H1 (cell line): ENCODE results near the gene EBPL. TPM values are rescaled to one million over a fixed set of nuclear protein-coding genes. Genes with fewer than 3 reads are reported as not detected.

Experiments
- CTCF ChIA-PET: fragments of 300-600 bp; sonication (Branson Sonifier 250); formaldehyde crosslinking; loops from one replicate; lab custom pipeline; 2021; ENCODE audit not compliant: partially characterized antibody; lab: Charles Lee
- POLR2A ChIA-PET: fragments of 300-600 bp; sonication (Branson Sonifier 250); formaldehyde crosslinking; loops from one replicate; lab custom pipeline; 2021; ENCODE audit warnings: inconsistent platforms; ENCODE audit not compliant: partially characterized antibody; lab: Charles Lee
- DNase-seq, 2 experiments: peaks; one replicate each; pipeline versions ENCODE4 v3.0.0 to v3.0.0-alpha.2; 2010 to 2022; ENCODE audit warnings: low spot score in 2 of 2, low read depth in 1 of 2, mixed read lengths in 1 of 2
- FAIRE-seq: peaks from 2 replicates; lab custom pipeline; 2011; peaks lifted over from hg19 to GRCh38; lab: Jason Lieb, UNC
- H2AFZ ChIP-seq: 2 replicates; pipeline ENCODE4 v1.8.1; 2012; ENCODE audit warnings: low read length, inconsistent platforms
- H2AK5ac ChIP-seq: 2 replicates; pipeline ENCODE4 v1.6.1; 2013; ENCODE audit warnings: low read depth, low read length
- H2BK120ac ChIP-seq: replicated peaks from 2 replicates; pipeline ENCODE3; 2013; ENCODE audit warnings: low read depth, low read length, inconsistent platforms
- H2BK12ac ChIP-seq: 2 replicates; pipeline ENCODE4 v1.6.1; 2013; ENCODE audit warnings: low read depth, low read length
- H2BK15ac ChIP-seq: 2 replicates; pipeline ENCODE4 v1.6.1; 2013; ENCODE audit warnings: low read length
- H2BK20ac ChIP-seq: 2 replicates; pipeline ENCODE4 v1.6.1; 2013; ENCODE audit warnings: low read length
- H2BK5ac ChIP-seq: 2 replicates; pipeline ENCODE4 v1.6.1; 2013; ENCODE audit warnings: low read depth, low read length
- H3K14ac ChIP-seq: 2 replicates; pipeline ENCODE4 v1.6.1; 2013; ENCODE audit warnings: inconsistent platforms; ENCODE audit not compliant: insufficient read length
- H3K18ac ChIP-seq: 2 replicates; pipeline ENCODE4 v1.6.1; 2013; ENCODE audit warnings: low read length; ENCODE audit errors: extremely low read depth
- H3K23ac ChIP-seq: 2 replicates; pipeline ENCODE4 v1.6.1; 2013; ENCODE audit warnings: inconsistent platforms; ENCODE audit not compliant: insufficient read length
- H3K23me2 ChIP-seq: 2 replicates; pipeline ENCODE4 v1.6.1; 2013; ENCODE audit warnings: low read depth, low read length
- H3K27ac ChIP-seq: 2 replicates; pipeline ENCODE4 v1.6.1; 2011; ENCODE audit warnings: low read depth, low read length, inconsistent platforms
- H3K27me3 ChIP-seq, 4 experiments: replicated peaks in 1 of 4; 1 replicate in 1 of 4; 2 replicates in 3 of 4; pipeline versions ENCODE4 v1.6.1 to v1.8.1; 2011 to 2013; ENCODE audit warnings: low read length in 3 of 4, mild to moderate bottlenecking in 3 of 4, inconsistent platforms in 2 of 4, mixed read lengths in 2 of 4, moderate library complexity in 1 of 4; ENCODE audit not compliant: control insufficient read depth in 3 of 4, insufficient read depth in 3 of 4; ENCODE audit errors: extremely low read depth in 1 of 4
- H3K36me3 ChIP-seq, 4 experiments: 2 replicates each; pipeline versions ENCODE4 v1.6.1 to v1.8.1; 2011 to 2013; ENCODE audit warnings: mild to moderate bottlenecking in 4 of 4, low read length in 3 of 4, moderate library complexity in 2 of 4, control low read depth in 1 of 4, inconsistent platforms in 1 of 4; ENCODE audit not compliant: insufficient read depth in 4 of 4, control insufficient read depth in 2 of 4
- H3K4ac ChIP-seq: replicated peaks from 2 replicates; pipeline ENCODE3; 2013; ENCODE audit warnings: low read length, low read depth, mixed read lengths, inconsistent platforms; ENCODE audit not compliant: insufficient read length
- H3K4me1 ChIP-seq, 4 experiments: replicated peaks in 1 of 4; 1 replicate in 1 of 4; 2 replicates in 3 of 4; pipeline versions ENCODE4 v1.6.1 to v1.8.1; 2011 to 2013; ENCODE audit warnings: low read length in 3 of 4, inconsistent platforms in 2 of 4, mixed read lengths in 1 of 4; ENCODE audit not compliant: insufficient read depth in 4 of 4, control insufficient read depth in 3 of 4
- H3K4me2 ChIP-seq, 2 experiments: 2 replicates each; pipeline versions ENCODE4 v1.6.1 to v1.8.1; 2011 to 2013; ENCODE audit warnings: low read depth in 2 of 2, low read length in 2 of 2, control low read depth in 1 of 2, inconsistent platforms in 1 of 2, mild to moderate bottlenecking in 1 of 2; ENCODE audit not compliant: insufficient read depth in 1 of 2
- H3K4me3 ChIP-seq, 4 experiments: fragments of 200-600, 300-600 bp in 1 of 4; sonication (generic), shearing (Covaris generic), sonication (Bioruptor Twin) in 1 of 4; 2 replicates each; pipeline versions ENCODE4 v1.5.1 to v1.8.1; 2011 to 2016; ENCODE audit warnings: low read length in 4 of 4, low read depth in 3 of 4, control low read depth in 2 of 4, inconsistent platforms in 2 of 4, mild to moderate bottlenecking in 2 of 4, mixed read lengths in 1 of 4, moderate library complexity in 1 of 4; ENCODE audit not compliant: insufficient read depth in 2 of 4; ENCODE audit errors: extremely low read depth in 1 of 4
- H3K56ac ChIP-seq: replicated peaks from 2 replicates; pipeline ENCODE3; 2013; ENCODE audit warnings: low read depth, mild to moderate bottlenecking, mixed read lengths, low read length, inconsistent platforms; ENCODE audit not compliant: insufficient read length
- H3K79me1 ChIP-seq: 2 replicates; pipeline ENCODE4 v1.6.1; 2013; ENCODE audit warnings: low read depth, low read length, control low read depth
- H3K79me2 ChIP-seq, 2 experiments: 2 replicates each; pipeline versions ENCODE4 v1.6.1 to v1.8.1; 2012 to 2013; ENCODE audit warnings: low read length in 2 of 2, mild to moderate bottlenecking in 2 of 2, inconsistent platforms in 1 of 2; ENCODE audit not compliant: insufficient read depth in 2 of 2, control insufficient read depth in 1 of 2
- H3K9ac ChIP-seq, 4 experiments: replicated peaks in 1 of 4; 1 replicate in 1 of 4; 2 replicates in 3 of 4; pipeline versions ENCODE4 v1.6.1 to v1.8.1; 2011 to 2013; ENCODE audit warnings: low read depth in 3 of 4, low read length in 3 of 4, control low read depth in 2 of 4, mild to moderate bottlenecking in 2 of 4, moderate library complexity in 2 of 4, inconsistent platforms in 1 of 4; ENCODE audit errors: extremely low read depth in 1 of 4
- H3K9me3 ChIP-seq, 2 experiments: 2 replicates each; pipeline versions ENCODE4 v1.6.1 to v1.8.1; 2012 to 2013; ENCODE audit warnings: mild to moderate bottlenecking in 2 of 2, moderate library complexity in 2 of 2, control low read depth in 1 of 2, inconsistent platforms in 1 of 2, low read depth in 1 of 2, low read length in 1 of 2, mixed read lengths in 1 of 2; ENCODE audit not compliant: insufficient read depth in 2 of 2
- H4K20me1 ChIP-seq, 2 experiments: replicated peaks in 1 of 2; 2 replicates each; pipeline versions ENCODE3 to v1.8.1; 2011 to 2013; ENCODE audit warnings: inconsistent platforms in 2 of 2, low read length in 2 of 2, mild to moderate bottlenecking in 1 of 2; ENCODE audit not compliant: insufficient read depth in 2 of 2, control insufficient read depth in 1 of 2
- H4K5ac ChIP-seq: 2 replicates; pipeline ENCODE4 v1.6.1; 2013; ENCODE audit warnings: low read length, low read depth, mixed read lengths, inconsistent platforms; ENCODE audit not compliant: insufficient read length
- H4K8ac ChIP-seq: 2 replicates; pipeline ENCODE4 v1.8.0; 2013; ENCODE audit warnings: mild to moderate bottlenecking, moderate library complexity, low read length, inconsistent platforms; ENCODE audit not compliant: insufficient read depth; ENCODE audit errors: extremely low read depth
- H4K91ac ChIP-seq: replicated peaks from 2 replicates; pipeline ENCODE3; 2013; ENCODE audit warnings: low read length, mixed read lengths, inconsistent platforms; ENCODE audit not compliant: insufficient read length
- BRCA1 ChIP-seq: IDR thresholded peaks from 2 replicates; pipeline ENCODE4 v1.6.1; 2012; ENCODE audit warnings: low read depth, low read length, improper control_type of control experiment
- CBX8 ChIP-seq: fragments of 300-800, 300-1000 bp; sonication (generic); IDR thresholded peaks from 2 replicates; pipeline ENCODE4 v1.7.1; 2016; ENCODE audit warnings: low read depth, low read length, borderline replicate concordance
- CHD1 ChIP-seq: IDR thresholded peaks from 2 replicates; pipeline ENCODE4 v1.6.1; 2012; ENCODE audit warnings: low read depth, low read length, improper control_type of control experiment
- CTBP2 ChIP-seq: IDR thresholded peaks from 2 replicates; pipeline ENCODE4 v1.7.0; 2011; ENCODE audit warnings: borderline replicate concordance, mild to moderate bottlenecking, moderate library complexity, mixed read lengths, low read length; ENCODE audit not compliant: insufficient read depth, insufficient read length
- EP300 ChIP-seq, 2 experiments: IDR thresholded peaks; 1 replicate in 1 of 2; 2 replicates in 1 of 2; pipeline ENCODE4 v1.6.1; 2011 to 2012; ENCODE audit warnings: low read depth in 2 of 2, low read length in 2 of 2, mild to moderate bottlenecking in 2 of 2, borderline replicate concordance in 1 of 2, inconsistent platforms in 1 of 2, moderate library complexity in 1 of 2
- EZH2 ChIP-seq: fragments of 200-600 bp; sonication (generic); IDR thresholded peaks from 2 replicates; pipeline ENCODE4 v1.7.1; 2012; ENCODE audit warnings: low read depth, mild to moderate bottlenecking, moderate library complexity, low read length, inconsistent platforms; ENCODE audit not compliant: severe bottlenecking
- GTF2F1 ChIP-seq: IDR thresholded peaks from 2 replicates; pipeline ENCODE4 v1.6.1; 2012; ENCODE audit warnings: low read depth, low read length, improper control_type of control experiment, borderline replicate concordance
- HDAC6 ChIP-seq: IDR thresholded peaks from one replicate; pipeline ENCODE4 v1.7.1; 2012; ENCODE audit warnings: low read depth, mild to moderate bottlenecking, inconsistent platforms, low read length, moderate library complexity
- JUN ChIP-seq: IDR thresholded peaks from 2 replicates; pipeline ENCODE4 v1.6.1; 2011; ENCODE audit warnings: low read depth, mild to moderate bottlenecking, improper control_type of control experiment, low read length
- MAX ChIP-seq: IDR thresholded peaks from 2 replicates; pipeline ENCODE4 v1.6.1; 2012; ENCODE audit warnings: inconsistent platforms
- NRF1 ChIP-seq: IDR thresholded peaks from 2 replicates; pipeline ENCODE4 v1.6.1; 2011; ENCODE audit warnings: mild to moderate bottlenecking, low read depth, low read length, improper control_type of control experiment
- RFX5 ChIP-seq: IDR thresholded peaks from 2 replicates; pipeline ENCODE4 v1.6.1; 2011; ENCODE audit warnings: low read depth, low read length, improper control_type of control experiment, borderline replicate concordance
- SIX5 ChIP-seq: IDR thresholded peaks from 2 replicates; pipeline ENCODE4 v1.6.1; 2011; ENCODE audit warnings: mild to moderate bottlenecking, low read depth, low read length
- SUZ12 ChIP-seq: fragments of 200-600 bp; sonication (generic); IDR thresholded peaks from 2 replicates; pipeline ENCODE4 v1.6.1; 2012; ENCODE audit warnings: mild to moderate bottlenecking, inconsistent platforms, low read length, moderate library complexity, mixed read lengths
- TCF12 ChIP-seq: IDR thresholded peaks from 2 replicates; pipeline ENCODE4 v1.6.1; 2011; ENCODE audit warnings: low read depth, mild to moderate bottlenecking, low read length
- TEAD4 ChIP-seq: IDR thresholded peaks from 2 replicates; pipeline ENCODE4 v1.6.1; 2012; ENCODE audit warnings: low read depth, low read length, inconsistent platforms, mixed read lengths
- polyA plus RNA-seq, 7 experiments: library from polyadenylated mRNA; depleted of rRNA in 3 of 7; stranded (reverse) in 5 of 7; unstranded in 2 of 7; fragments of >200 nt in 5 of 7; fragments of 200-250 nt in 2 of 7; gene quantifications; 1 replicate in 5 of 7; 2 replicates in 1 of 7; 4 replicates in 1 of 7; pipeline versions ENCODE4 v1.2.1 to v1.2.3, GENCODE V29; 2011 to 2013; ENCODE audit warnings: missing spikeins in 2 of 7, mixed read lengths in 2 of 7
- total RNA-seq: library from RNA; stranded (reverse); fragmentation: NEBNext Ultra II Directional; extraction: Animal tissue kit (Norgen Biotek cat#: 25700); gene quantifications from 2 replicates; pipeline ENCODE4 v1.2.1, GENCODE V29; 2021

The EBPL gene
- total and polyA plus RNA-seq, 2 of the 8 experiments (the other 6 are each of a cell fraction or from before 2014, with no cell fraction given) = 130 to 204 TPM

GRCh38 chr13:49701491-49701890, 10.2 kb upstream of the EBPL start:
- H3K4me2 ChIP-seq = no peak overlapping the region
- DNase-seq (no peak), FAIRE-seq (no peak)
- no peaks in the 10 kb centered on the region for H3K79me1 ChIP-seq
- H3K56ac ChIP-seq = no peak overlapping the region
- no peak overlapping the region for H4K5ac ChIP-seq
- no peak overlapping the region for H3K9ac ChIP-seq
- no peaks in the 10 kb centered on the region for H3K27me3 ChIP-seq
- no peak overlapping the region for H2BK5ac ChIP-seq
- H3K36me3 ChIP-seq = peaks cover 4 to 58% (median 21%) of the 10 kb centered on the region in 4 experiments; a peak in 6 of 8 replicates
- peaks cover 0 to 1% of the 10 kb centered on the region in 2 experiments for H4K20me1 ChIP-seq
- H3K4me1 ChIP-seq = peaks cover 0 to 8% (median 1%) of the 10 kb centered on the region in 4 experiments; a peak in 2 of 7 replicates
- H2AK5ac ChIP-seq = no peak overlapping the region
- H3K4me3 ChIP-seq = no peak overlapping the region
- no peak overlapping the region for H3K18ac ChIP-seq
- ChIA-PET POLR2A (interaction anchor here (2.2 kb wide), 1 partner anchor 10 kb away, joined by 10 read pairs; the partner anchor contains the start of gene EBPL), CTCF (no interaction called here)
- no peak overlapping the region for H4K8ac ChIP-seq
- H3K79me2 ChIP-seq = no peaks in the 10 kb centered on the region
- no peak overlapping the region for H2AFZ ChIP-seq
- no peak overlapping the region for H3K14ac ChIP-seq
- H2BK120ac ChIP-seq = no peak overlapping the region
- no peak overlapping the region for H3K27ac ChIP-seq
- no peak overlapping the region for H3K23ac ChIP-seq
- H3K23me2 ChIP-seq = no peaks in the 10 kb centered on the region
- no peaks in the 10 kb centered on the region for H3K9me3 ChIP-seq
- no peak overlapping the region for H2BK20ac ChIP-seq
- no peak overlapping the region for H3K4ac ChIP-seq
- no peak overlapping the region for H2BK15ac ChIP-seq
- no peak overlapping the region for H2BK12ac ChIP-seq
- H4K91ac ChIP-seq = no peak overlapping the region
- TF ChIP-seq TCF12 (no peak), NRF1 (no peak), CHD1 (no peak), HDAC6 (no peak), EP300 (IDR thresholded peaks at IDR 0.05; ENCODE audit: borderline replicate concordance in 1 of 2, low read depth in 2 of 2, low read length in 2 of 2) (no peak), TEAD4 (no peak), GTF2F1 (no peak), RFX5 (no peak), MAX (no peak), EZH2 (no peak), SUZ12 (no peak), SIX5 (no peak), CTBP2 (no peak), BRCA1 (no peak), JUN (no peak), CBX8 (no peak)
